ENCODE measurements around the gene TIMM17A.
A peak's percentile ranks its signal among the peaks of the same experiment; 100 is the strongest.

TIMM17A gene

GRCh38 chr1:201985355-201985754, 30.1 kb downstream of the TIMM17A start:
- DNase-seq, result no peak

DNA sequence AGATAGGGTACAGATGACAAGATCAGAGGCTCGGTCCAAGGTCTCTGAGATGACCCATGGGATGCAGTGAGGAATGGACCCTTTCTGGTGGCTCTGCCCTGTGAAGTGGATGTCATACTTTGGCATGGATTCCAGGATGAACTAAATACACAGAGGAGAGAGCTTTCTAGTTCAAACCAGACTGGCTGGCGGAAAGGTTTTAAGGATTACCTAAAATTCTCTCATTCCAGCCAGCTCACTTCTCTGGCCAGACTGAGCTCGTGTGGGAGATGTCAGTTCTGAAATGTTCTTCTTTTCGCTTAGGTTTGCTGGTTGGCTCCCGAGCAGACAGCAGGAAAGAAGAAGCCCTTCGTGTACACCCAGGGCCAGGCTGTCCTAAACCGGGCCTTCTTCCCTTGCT, 33.3 kb downstream of the TIMM17A start:
- no peak for DNase-seq

- no peak for DNase-seq
These were observed 34.2 kb downstream of the TIMM17A start for GRCh38 chr1:201989354-201990128.

- DNase-seq, result no peak
These were observed 35.1 kb downstream of the TIMM17A start for GRCh38 chr1:201990427-201990826.

- peak; percentile 8 to 35 for DNase-seq
These were observed 44.4 kb downstream of the TIMM17A start for GRCh38 chr1:201999625-202000238.

- DNase-seq, result no peak
These were observed 47.2 kb downstream of the TIMM17A start for GRCh38 chr1:202002507-202002906.

DNA sequence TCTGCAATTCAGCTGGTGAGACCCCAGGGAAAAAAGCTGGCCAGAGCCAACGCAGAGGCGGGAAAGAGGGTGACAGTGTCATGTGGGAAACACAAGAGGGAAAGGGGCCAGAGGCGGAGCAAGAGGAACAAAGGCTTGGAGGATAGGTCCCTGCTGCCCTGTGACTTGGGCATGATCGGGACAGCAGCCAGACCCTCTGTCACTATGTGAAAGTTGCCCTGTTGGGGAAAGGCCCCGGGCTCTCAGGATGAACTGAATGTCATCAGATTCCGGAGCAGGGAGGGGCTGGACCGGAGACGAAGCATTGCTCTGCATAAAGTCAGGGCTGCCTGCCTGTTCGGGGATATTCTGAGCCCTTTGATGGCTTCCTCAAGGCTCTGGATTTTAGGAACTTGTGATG, 49.4 kb downstream of the TIMM17A start:
- DNase-seq, result no peak

DNA sequence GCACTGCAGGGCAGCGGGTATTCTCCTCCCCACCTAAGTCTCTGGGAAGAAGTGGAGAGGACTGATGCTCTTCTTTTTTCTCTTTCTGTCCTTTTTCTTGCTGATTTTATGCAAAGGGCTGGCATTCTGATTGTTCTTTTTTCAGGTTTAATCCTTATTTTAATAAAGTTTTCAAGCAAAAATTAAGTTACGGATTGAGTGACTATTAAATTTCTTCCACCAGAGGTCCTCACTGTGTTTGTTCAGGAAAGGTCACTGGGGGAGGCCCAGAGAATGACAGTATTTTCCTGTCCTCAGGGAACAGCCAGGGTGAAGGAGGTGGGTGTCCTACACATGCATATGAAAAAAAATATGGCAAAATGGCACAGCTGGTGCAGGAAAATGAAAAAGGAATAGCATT, 50.7 kb downstream of the TIMM17A start:
- no peak for DNase-seq

DNA sequence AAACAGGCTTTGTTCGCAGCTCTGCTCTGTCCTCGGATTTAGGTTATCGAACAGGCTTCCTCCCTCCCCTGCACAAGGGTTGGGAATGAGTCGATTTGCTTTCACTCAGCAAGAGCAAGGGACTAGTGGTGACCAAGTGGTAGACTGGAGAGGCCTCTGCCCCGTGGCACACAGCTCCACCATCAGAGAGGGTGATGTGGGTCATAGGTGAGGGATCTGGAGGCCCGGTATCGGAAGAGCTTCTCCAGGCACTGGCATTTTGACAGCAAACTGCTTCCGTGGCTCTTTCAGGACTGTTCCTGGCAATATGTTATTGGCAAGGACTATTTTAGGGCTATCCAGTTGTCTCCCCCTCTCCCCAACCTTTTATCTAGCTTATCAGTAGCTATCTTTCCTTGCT, 52.0 kb downstream of the TIMM17A start:
- DNase-seq, result no peak

GRCh38 chr1:202007805-202008489, 52.6 kb downstream of the TIMM17A start:
- DNase-seq, result no peak

DNA sequence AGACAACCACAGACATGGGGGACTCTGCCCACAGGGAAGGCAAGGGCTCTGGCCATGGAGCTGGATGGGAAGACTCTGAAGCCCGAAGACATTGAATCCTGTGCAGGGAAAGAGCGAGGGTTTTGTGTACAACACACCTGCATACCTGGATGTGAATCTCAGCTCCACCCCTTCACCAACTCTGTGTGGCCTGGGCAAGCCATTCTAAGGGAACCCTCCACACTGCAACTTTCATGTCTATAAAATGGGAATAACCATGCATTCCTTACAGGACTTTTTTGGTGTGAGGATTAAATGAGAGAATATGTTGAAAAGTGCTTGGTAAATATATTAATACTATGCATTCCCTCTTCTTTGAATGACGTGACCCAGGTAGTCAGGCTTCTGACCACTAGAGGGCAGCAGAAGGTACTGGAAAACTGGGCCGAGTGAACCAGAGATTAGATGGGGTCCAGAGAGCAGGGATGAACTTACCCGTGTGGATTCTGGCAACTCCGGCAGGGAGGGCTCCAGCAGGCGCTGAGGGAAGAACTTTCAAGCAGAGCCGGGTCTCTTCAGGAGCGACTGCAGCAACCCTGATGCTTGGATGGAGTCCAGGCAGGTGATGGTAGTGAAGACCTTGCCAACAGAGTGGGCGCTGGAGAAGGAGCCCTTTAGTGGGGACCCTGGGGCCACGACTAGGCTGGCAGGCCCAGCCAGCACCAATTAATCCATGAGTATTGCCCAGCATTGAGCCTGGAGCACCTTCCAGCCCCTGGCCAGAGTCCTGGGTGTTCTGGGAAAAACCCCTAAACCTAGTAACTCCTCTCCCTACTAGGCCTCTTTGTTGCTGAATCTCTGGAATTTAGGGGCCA, 54.2 kb downstream of the TIMM17A start:
- DNase-seq, result peak; percentile 36 to 63

DNA sequence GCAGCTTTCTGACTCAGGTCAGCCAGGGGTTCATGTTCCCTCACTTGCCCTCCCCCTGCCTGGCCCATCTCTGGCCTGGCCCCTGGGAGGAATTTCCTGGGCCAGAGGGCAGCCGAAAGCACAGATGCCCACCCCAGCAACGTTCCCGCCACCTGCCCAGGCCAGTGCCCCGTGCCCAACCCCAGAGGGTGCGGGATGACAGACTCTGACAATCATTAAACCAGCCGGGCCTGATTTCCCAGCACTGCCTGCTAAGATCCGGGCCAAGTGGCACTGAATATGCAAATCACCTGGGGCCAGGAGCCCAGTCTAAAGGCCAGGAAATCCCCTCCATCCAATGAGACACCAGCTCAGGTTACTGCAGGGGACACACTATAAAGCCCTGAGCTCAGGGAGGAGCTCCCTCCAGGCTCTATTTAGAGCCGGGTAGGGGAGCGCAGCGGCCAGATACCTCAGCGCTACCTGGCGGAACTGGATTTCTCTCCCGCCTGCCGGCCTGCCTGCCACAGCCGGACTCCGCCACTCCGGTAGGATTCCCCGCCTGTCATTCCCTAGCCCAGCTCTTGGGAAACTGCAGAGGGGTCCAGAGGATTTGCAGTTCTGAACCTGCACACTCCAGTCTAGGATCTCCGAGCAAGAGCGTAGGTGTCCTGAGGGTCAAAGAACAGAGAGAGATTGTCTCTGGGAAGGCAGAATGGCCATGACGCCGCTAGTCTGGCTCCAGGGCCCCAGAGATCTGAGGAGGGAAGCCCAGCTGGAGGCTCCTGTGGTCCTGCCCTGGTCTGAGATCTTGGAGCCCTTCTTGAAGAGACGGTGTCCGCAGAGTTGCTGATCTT, 55.1 kb downstream of the TIMM17A start, which contains the start of gene ELF3:
ELF3 (plus strand) TSS at position 408 of the 836 bp plus-strand sequence. CDS start 550 bp downstream, outside the sequence.
- no peak for DNase-seq

- no peak for DNase-seq
These were observed 56.7 kb downstream of the TIMM17A start for GRCh38 chr1:202011994-202012393.

GRCh38 chr1:202012544-202013478, 57.5 kb downstream of the TIMM17A start:
- no peak for DNase-seq

DNA sequence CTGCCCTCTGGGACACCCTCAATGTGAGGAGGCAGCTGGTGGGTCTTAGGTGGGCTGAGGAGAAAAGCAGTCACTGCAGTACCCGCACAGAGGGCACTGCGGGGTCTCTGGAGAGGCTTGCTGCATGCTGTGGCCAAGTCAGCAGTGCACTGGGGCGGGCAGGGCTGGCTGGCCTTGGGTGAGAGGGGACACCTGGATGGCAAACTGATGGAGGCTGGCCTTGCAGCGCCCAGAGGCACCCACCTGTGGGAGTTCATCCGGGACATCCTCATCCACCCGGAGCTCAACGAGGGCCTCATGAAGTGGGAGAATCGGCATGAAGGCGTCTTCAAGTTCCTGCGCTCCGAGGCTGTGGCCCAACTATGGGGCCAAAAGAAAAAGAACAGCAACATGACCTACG, 58.3 kb downstream of the TIMM17A start:
- DNase-seq, result no peak

- no peak for DNase-seq
These were observed 58.8 kb downstream of the TIMM17A start for GRCh38 chr1:202014060-202014459.

DNA sequence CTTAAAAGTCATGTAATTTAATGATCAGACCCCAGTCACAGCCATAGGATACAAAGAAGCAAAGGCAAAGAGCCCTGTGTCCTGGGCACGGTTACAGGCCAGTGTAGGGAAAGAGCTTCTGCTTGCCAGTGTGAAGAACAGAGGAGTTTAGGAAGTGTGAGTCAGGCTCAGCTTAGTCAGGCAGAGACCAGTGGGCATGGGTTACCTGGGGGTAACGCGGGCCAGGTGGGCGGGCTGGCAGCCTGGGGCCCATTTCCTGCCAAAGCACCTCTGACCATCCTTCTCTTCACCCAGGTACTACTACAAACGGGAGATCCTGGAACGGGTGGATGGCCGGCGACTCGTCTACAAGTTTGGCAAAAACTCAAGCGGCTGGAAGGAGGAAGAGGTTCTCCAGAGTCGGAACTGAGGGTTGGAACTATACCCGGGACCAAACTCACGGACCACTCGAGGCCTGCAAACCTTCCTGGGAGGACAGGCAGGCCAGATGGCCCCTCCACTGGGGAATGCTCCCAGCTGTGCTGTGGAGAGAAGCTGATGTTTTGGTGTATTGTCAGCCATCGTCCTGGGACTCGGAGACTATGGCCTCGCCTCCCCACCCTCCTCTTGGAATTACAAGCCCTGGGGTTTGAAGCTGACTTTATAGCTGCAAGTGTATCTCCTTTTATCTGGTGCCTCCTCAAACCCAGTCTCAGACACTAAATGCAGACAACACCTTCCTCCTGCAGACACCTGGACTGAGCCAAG, 59.8 kb downstream of the TIMM17A start:
- DNase-seq, result no peak

DNA sequence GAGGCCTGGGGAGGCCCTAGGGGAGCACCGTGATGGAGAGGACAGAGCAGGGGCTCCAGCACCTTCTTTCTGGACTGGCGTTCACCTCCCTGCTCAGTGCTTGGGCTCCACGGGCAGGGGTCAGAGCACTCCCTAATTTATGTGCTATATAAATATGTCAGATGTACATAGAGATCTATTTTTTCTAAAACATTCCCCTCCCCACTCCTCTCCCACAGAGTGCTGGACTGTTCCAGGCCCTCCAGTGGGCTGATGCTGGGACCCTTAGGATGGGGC, 60.3 kb downstream of the TIMM17A start:
- DNase-seq, result no peak

- no peak for DNase-seq
These were observed 60.9 kb downstream of the TIMM17A start for GRCh38 chr1:202016022-202016810.

Measured in CD4-positive, alpha-beta T cell treated with Interferon alpha-2 for 1 hour (primary cell).